ENCODE results near the gene CCDC83.

DNA sequence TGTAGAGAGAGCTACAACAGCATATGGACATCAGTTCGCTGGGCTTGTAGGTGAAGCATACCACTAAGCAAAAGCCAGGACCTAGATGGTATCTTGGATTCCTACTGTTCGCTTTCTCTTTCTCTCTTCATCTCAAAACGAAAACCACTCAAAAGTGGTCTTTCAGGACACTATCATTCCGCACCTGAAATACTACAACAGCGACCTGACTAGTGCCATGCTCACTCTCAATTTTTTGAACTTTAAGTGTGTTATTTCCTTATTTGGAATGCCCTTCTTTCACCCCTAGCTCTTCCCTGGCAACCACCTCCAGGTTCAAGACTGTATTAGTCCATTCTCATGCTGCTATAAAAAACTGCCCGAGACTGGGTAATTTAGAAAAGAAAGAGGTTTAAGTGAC lies 59.2 kb downstream of the CCDC83 start:
- TF ChIP-seq, protein P1, sequence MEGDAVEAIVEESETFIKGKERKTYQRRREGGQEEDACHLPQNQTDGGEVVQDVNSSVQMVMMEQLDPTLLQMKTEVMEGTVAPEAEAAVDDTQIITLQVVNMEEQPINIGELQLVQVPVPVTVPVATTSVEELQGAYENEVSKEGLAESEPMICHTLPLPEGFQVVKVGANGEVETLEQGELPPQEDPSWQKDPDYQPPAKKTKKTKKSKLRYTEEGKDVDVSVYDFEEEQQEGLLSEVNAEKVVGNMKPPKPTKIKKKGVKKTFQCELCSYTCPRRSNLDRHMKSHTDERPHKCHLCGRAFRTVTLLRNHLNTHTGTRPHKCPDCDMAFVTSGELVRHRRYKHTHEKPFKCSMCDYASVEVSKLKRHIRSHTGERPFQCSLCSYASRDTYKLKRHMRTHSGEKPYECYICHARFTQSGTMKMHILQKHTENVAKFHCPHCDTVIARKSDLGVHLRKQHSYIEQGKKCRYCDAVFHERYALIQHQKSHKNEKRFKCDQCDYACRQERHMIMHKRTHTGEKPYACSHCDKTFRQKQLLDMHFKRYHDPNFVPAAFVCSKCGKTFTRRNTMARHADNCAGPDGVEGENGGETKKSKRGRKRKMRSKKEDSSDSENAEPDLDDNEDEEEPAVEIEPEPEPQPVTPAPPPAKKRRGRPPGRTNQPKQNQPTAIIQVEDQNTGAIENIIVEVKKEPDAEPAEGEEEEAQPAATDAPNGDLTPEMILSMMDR (conservative IDR thresholded peaks at IDR 0.05; ENCODE audit: low read depth in 2 of 2): no peak
- TF ChIP-seq EZH2 (IDR thresholded peaks at IDR 0.05; ENCODE audit: low read depth, unreplicated experiment): no peak
- no peak for TF ChIP-seq ZNF114 (CRISPR knock-in tag; IDR thresholded peaks at IDR 0.05)
- TF ChIP-seq JUNB (IDR thresholded peaks at IDR 0.05; ENCODE audit: unreplicated experiment): no peak
- TF ChIP-seq EZH2phosphoT487 (IDR thresholded peaks at IDR 0.05; ENCODE audit: unreplicated experiment): no peak
- TF ChIP-seq POLR2AphosphoS5 (IDR thresholded peaks at IDR 0.05; ENCODE audit: low read depth): no peak
- TF ChIP-seq, protein P2, sequence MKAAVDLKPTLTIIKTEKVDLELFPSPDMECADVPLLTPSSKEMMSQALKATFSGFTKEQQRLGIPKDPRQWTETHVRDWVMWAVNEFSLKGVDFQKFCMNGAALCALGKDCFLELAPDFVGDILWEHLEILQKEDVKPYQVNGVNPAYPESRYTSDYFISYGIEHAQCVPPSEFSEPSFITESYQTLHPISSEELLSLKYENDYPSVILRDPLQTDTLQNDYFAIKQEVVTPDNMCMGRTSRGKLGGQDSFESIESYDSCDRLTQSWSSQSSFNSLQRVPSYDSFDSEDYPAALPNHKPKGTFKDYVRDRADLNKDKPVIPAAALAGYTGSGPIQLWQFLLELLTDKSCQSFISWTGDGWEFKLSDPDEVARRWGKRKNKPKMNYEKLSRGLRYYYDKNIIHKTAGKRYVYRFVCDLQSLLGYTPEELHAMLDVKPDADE (IDR thresholded peaks at IDR 0.05): no peak
- TF ChIP-seq, protein P3, sequence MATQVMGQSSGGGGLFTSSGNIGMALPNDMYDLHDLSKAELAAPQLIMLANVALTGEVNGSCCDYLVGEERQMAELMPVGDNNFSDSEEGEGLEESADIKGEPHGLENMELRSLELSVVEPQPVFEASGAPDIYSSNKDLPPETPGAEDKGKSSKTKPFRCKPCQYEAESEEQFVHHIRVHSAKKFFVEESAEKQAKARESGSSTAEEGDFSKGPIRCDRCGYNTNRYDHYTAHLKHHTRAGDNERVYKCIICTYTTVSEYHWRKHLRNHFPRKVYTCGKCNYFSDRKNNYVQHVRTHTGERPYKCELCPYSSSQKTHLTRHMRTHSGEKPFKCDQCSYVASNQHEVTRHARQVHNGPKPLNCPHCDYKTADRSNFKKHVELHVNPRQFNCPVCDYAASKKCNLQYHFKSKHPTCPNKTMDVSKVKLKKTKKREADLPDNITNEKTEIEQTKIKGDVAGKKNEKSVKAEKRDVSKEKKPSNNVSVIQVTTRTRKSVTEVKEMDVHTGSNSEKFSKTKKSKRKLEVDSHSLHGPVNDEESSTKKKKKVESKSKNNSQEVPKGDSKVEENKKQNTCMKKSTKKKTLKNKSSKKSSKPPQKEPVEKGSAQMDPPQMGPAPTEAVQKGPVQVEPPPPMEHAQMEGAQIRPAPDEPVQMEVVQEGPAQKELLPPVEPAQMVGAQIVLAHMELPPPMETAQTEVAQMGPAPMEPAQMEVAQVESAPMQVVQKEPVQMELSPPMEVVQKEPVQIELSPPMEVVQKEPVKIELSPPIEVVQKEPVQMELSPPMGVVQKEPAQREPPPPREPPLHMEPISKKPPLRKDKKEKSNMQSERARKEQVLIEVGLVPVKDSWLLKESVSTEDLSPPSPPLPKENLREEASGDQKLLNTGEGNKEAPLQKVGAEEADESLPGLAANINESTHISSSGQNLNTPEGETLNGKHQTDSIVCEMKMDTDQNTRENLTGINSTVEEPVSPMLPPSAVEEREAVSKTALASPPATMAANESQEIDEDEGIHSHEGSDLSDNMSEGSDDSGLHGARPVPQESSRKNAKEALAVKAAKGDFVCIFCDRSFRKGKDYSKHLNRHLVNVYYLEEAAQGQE (IDR thresholded peaks at IDR 0.05; ENCODE audit: unreplicated experiment): no peak
- TF ChIP-seq CREB1 (CRISPR knock-in tag; IDR thresholded peaks at IDR 0.05; ENCODE audit: low read depth): no peak
- TF ChIP-seq, protein P4, sequence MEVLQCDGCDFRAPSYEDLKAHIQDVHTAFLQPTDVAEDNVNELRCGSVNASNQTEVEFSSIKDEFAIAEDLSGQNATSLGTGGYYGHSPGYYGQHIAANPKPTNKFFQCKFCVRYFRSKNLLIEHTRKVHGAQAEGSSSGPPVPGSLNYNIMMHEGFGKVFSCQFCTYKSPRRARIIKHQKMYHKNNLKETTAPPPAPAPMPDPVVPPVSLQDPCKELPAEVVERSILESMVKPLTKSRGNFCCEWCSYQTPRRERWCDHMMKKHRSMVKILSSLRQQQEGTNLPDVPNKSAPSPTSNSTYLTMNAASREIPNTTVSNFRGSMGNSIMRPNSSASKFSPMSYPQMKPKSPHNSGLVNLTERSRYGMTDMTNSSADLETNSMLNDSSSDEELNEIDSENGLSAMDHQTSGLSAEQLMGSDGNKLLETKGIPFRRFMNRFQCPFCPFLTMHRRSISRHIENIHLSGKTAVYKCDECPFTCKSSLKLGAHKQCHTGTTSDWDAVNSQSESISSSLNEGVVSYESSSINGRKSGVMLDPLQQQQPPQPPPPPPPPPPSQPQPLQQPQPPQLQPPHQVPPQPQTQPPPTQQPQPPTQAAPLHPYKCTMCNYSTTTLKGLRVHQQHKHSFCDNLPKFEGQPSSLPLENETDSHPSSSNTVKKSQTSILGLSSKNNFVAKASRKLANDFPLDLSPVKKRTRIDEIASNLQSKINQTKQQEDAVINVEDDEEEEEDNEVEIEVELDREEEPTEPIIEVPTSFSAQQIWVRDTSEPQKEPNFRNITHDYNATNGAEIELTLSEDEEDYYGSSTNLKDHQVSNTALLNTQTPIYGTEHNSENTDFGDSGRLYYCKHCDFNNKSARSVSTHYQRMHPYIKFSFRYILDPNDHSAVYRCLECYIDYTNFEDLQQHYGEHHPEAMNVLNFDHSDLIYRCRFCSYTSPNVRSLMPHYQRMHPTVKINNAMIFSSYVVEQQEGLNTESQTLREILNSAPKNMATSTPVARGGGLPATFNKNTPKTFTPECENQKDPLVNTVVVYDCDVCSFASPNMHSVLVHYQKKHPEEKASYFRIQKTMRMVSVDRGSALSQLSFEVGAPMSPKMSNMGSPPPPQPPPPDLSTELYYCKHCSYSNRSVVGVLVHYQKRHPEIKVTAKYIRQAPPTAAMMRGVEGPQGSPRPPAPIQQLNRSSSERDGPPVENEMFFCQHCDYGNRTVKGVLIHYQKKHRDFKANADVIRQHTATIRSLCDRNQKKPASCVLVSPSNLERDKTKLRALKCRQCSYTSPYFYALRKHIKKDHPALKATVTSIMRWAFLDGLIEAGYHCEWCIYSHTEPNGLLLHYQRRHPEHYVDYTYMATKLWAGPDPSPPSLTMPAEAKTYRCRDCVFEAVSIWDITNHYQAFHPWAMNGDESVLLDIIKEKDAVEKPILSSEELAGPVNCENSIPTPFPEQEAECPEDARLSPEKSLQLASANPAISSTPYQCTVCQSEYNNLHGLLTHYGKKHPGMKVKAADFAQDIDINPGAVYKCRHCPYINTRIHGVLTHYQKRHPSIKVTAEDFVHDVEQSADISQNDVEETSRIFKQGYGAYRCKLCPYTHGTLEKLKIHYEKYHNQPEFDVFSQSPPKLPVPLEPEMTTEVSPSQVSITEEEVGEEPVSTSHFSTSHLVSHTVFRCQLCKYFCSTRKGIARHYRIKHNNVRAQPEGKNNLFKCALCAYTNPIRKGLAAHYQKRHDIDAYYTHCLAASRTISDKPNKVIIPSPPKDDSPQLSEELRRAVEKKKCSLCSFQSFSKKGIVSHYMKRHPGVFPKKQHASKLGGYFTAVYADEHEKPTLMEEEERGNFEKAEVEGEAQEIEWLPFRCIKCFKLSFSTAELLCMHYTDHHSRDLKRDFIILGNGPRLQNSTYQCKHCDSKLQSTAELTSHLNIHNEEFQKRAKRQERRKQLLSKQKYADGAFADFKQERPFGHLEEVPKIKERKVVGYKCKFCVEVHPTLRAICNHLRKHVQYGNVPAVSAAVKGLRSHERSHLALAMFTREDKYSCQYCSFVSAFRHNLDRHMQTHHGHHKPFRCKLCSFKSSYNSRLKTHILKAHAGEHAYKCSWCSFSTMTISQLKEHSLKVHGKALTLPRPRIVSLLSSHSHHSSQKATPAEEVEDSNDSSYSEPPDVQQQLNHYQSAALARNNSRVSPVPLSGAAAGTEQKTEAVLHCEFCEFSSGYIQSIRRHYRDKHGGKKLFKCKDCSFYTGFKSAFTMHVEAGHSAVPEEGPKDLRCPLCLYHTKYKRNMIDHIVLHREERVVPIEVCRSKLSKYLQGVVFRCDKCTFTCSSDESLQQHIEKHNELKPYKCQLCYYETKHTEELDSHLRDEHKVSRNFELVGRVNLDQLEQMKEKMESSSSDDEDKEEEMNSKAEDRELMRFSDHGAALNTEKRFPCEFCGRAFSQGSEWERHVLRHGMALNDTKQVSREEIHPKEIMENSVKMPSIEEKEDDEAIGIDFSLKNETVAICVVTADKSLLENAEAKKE (CRISPR knock-in tag; IDR thresholded peaks at IDR 0.05): no peak
- no peak for TF ChIP-seq ZNF331 (CRISPR knock-in tag; IDR thresholded peaks at IDR 0.05; ENCODE audit: low read depth)
- no peak for TF ChIP-seq NANOG (IDR thresholded peaks at IDR 0.05; ENCODE audit: borderline replicate concordance)
- no peak for TF ChIP-seq STAT1 (IDR thresholded peaks at IDR 0.05; ENCODE audit: unreplicated experiment)
